CD4-positive, alpha-beta T cell (primary cell): Measurements from ENCODE around the gene INPP5A. TPM values are rescaled to one million over a fixed set of nuclear protein-coding genes. Genes with fewer than 3 reads are reported as not detected.

Experiments
- ATAC-seq: fragments of 200-7000 bp; cut with Tn5 transposase; one replicate; pipeline ENCODE4 v1.10.0; 2022; ENCODE audit warnings: mild to moderate bottlenecking; ENCODE audit not compliant: poor library complexity
- CTCF ChIA-PET: fragments of 350-600 bp; sonication (Branson Sonifier 250); formaldehyde crosslinking; loops from one replicate; lab custom pipeline; 2021; ENCODE audit warnings: antibody characterized with exemption, inconsistent platforms; lab: Charles Lee
- POLR2A ChIA-PET: fragments of 350-600 bp; sonication (Branson Sonifier 250); formaldehyde crosslinking; loops from one replicate; lab custom pipeline; 2021; ENCODE audit warnings: antibody characterized with exemption, inconsistent platforms; lab: Charles Lee
- DNase-seq, 14 experiments: peaks; one replicate each; pipeline ENCODE4 v3.0.0-alpha.2; 2013 to 2020; ENCODE audit warnings: mixed read lengths in 2 of 14
- H3K27ac ChIP-seq, 2 donors: one replicate each; pipeline versions ENCODE4 v1.5.1 to v1.7.0; 2013; ENCODE audit warnings: low read length in 2 of 2, low read depth in 1 of 2, mild to moderate bottlenecking in 1 of 2
- H3K27me3 ChIP-seq, 2 experiments: 1 replicate in 1 of 2; 2 replicates in 1 of 2; pipeline versions ENCODE4 v1.6.1 to v1.7.0; 2013; ENCODE audit warnings: low read length in 2 of 2, control low read depth in 1 of 2, mild to moderate bottlenecking in 1 of 2, moderate library complexity in 1 of 2; ENCODE audit not compliant: insufficient read depth in 2 of 2, control insufficient read depth in 1 of 2
- H3K36me3 ChIP-seq: one replicate; pipeline ENCODE4 v1.6.1; 2013; ENCODE audit warnings: low read length, control low read depth; ENCODE audit not compliant: insufficient read depth
- H3K4me1 ChIP-seq: one replicate; pipeline ENCODE4 v1.6.1; 2013; ENCODE audit warnings: low read length, control low read depth; ENCODE audit not compliant: insufficient read depth
- H3K4me3 ChIP-seq: one replicate; pipeline ENCODE4 v1.5.1; 2013; ENCODE audit warnings: mild to moderate bottlenecking, low read length, moderate library complexity
- H3K9me3 ChIP-seq, 2 experiments: 1 replicate in 1 of 2; 2 replicates in 1 of 2; pipeline versions ENCODE4 v1.6.1 to v1.7.0; 2013; ENCODE audit warnings: low read length in 2 of 2, mild to moderate bottlenecking in 2 of 2, control low read depth in 1 of 2, moderate library complexity in 1 of 2; ENCODE audit not compliant: control insufficient read depth in 1 of 2, insufficient read depth in 1 of 2
- H3K27ac Mint-ChIP-seq: one replicate; pipeline ENCODE4 v1.8.0; 2020; ENCODE audit warnings: mixed read lengths
- H3K27me3 Mint-ChIP-seq: one replicate; pipeline ENCODE4 v1.8.0; 2021; ENCODE audit warnings: mixed read lengths
- H3K36me3 Mint-ChIP-seq: one replicate; pipeline ENCODE4 v1.8.0; 2021; ENCODE audit warnings: low read depth, mixed read lengths
- H3K4me1 Mint-ChIP-seq: one replicate; pipeline ENCODE4 v1.8.0; 2021; ENCODE audit warnings: low read depth, mixed read lengths
- H3K4me3 Mint-ChIP-seq: one replicate; pipeline ENCODE4 v1.8.0; 2020; ENCODE audit warnings: mild to moderate bottlenecking, mixed read lengths
- H3K9me3 Mint-ChIP-seq: one replicate; pipeline ENCODE4 v1.8.0; 2020; ENCODE audit warnings: mixed read lengths
- intact Hi-C, 2 experiments: fragments of 100-400 bp; cut with DNase I in 1 of 2; cut with micrococcal nuclease in 1 of 2; formaldehyde crosslinking; loops; one replicate each; pipeline versions ENCODE4 v1.15.1 to v1.9.0; 2023 to 2025; cut with DNase I, micrococcal nuclease
- total RNA-seq, 174 experiments: library from RNA in 2 of 174; stranded (reverse) in 2 of 174; gene quantifications; one replicate each; pipeline ENCODE4 v1.2.3 and lab custom pipeline; 2021 to 2026
- TF ChIP-seq, protein P1 (sequence below): fragments of 200-600 bp; IDR thresholded peaks from one replicate; pipeline ENCODE4 v1.8.0; 2022; ENCODE audit warnings: antibody characterized with exemption, mild to moderate bottlenecking

Gene INPP5A
- total RNA-seq, 2 experiments from 2014 or later = 22.0 to 24.8 TPM

DNA sequence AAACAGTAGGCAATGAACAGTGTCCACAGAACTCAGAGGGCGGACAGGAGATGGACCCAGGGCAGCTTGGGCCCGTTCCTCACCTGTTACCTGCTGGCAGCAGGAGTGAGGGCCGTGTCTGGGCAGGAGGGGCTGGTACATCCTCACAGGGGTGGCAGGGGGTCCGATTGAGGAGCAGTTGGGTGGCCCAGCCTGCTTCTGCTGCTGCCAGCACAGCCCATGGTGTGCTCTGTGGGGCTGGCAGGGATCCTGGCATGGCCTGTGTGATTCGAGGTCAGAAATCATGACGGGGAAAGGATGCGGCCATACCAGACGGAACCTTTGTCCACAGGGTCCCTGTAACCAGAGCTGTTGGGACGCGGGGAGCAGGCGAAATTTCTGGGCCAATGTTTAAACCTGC, 49.6 kb downstream of the INPP5A start:
- peaks cover 8% of the 10 kb centered on the region for H3K36me3 Mint-ChIP-seq

GRCh38 chr10:132588301-132589013, 50.9 kb downstream of the INPP5A start:
- no peaks in the 10 kb centered on the region for H3K36me3 Mint-ChIP-seq
- TF ChIP-seq, protein P1, sequence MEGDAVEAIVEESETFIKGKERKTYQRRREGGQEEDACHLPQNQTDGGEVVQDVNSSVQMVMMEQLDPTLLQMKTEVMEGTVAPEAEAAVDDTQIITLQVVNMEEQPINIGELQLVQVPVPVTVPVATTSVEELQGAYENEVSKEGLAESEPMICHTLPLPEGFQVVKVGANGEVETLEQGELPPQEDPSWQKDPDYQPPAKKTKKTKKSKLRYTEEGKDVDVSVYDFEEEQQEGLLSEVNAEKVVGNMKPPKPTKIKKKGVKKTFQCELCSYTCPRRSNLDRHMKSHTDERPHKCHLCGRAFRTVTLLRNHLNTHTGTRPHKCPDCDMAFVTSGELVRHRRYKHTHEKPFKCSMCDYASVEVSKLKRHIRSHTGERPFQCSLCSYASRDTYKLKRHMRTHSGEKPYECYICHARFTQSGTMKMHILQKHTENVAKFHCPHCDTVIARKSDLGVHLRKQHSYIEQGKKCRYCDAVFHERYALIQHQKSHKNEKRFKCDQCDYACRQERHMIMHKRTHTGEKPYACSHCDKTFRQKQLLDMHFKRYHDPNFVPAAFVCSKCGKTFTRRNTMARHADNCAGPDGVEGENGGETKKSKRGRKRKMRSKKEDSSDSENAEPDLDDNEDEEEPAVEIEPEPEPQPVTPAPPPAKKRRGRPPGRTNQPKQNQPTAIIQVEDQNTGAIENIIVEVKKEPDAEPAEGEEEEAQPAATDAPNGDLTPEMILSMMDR = no peak
- DNase-seq (peak in 4 of 14 experiments; percentile 15 to 74 (median 54)), ATAC-seq (peak; percentile 41)
- peak overlapping the region; percentile 43 for H3K4me3 Mint-ChIP-seq
- Histone ChIP-seq H3K27me3 (no peaks in the 10 kb centered on the region), H3K27ac (no peak overlapping the region), H3K36me3 (no peaks in the 10 kb centered on the region), H3K4me3 (no peak overlapping the region), H3K4me1 (peaks cover 46% of the 10 kb centered on the region), H3K9me3 (peaks cover 0 to 24% of the 10 kb centered on the region in 2 experiments)
- H3K9me3 Mint-ChIP-seq = no peaks in the 10 kb centered on the region
- no peaks in the 10 kb centered on the region for H3K27me3 Mint-ChIP-seq
- ChIA-PET POLR2A (no interaction called here), CTCF (no interaction called here)
- peaks cover 66% of the 10 kb centered on the region for H3K4me1 Mint-ChIP-seq
- H3K27ac Mint-ChIP-seq = peak overlapping the region; percentile 49
- intact Hi-C loops = no loop called here

More for the DNA sequence above, 49.6 kb downstream of the INPP5A start:
- peaks cover 65% of the 10 kb centered on the region for H3K4me1 Mint-ChIP-seq
- peak overlapping the region in 1 of 2 donors; percentile 1 for H3K27ac ChIP-seq
- no peaks in the 10 kb centered on the region for H3K27me3 Mint-ChIP-seq
- no peak for DNase-seq
- H3K9me3 Mint-ChIP-seq = no peaks in the 10 kb centered on the region
- POLR2A ChIA-PET = no interaction called here
- no peaks in the 10 kb centered on the region for H3K27me3 ChIP-seq
- no peak overlapping the region for H3K4me3 ChIP-seq
- ATAC-seq = no peak
- intact Hi-C loops = no loop called here
- peaks cover 37% of the 10 kb centered on the region for H3K4me1 ChIP-seq
- H3K27ac Mint-ChIP-seq = no peak overlapping the region
- CTCF ChIA-PET = no interaction called here
- peaks cover 0 to 14% of the 10 kb centered on the region in 2 experiments for H3K9me3 ChIP-seq
- no peaks in the 10 kb centered on the region for H3K36me3 ChIP-seq
- TF ChIP-seq, protein P1 = no peak
- peak overlapping the region; percentile 73 for H3K4me3 Mint-ChIP-seq

DNA sequence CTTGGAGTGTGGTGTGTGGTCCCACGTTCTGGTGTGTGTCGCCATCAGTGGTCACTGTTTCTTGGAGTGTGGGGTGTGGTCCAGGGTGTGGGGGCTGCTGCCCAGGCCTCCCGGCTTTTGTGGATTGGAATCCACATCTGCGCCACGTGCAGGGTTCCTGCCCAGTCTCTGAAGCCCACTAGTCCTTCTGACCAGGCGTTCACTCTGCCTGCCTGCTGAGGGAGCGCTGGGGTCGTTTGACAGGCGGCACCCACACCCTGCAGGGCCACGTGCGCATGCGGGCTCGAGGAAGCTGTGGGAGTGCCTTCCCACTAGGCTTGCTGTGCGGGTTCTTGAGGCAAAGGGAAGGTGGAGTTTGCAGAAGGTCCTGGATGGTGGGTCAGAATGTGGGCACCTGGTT, 51.4 kb downstream of the INPP5A start:
- ChIA-PET CTCF (no interaction called here), POLR2A (no interaction called here)
- no peak for ATAC-seq
- H3K36me3 Mint-ChIP-seq = no peaks in the 10 kb centered on the region
- H3K4me3 Mint-ChIP-seq = no peak overlapping the region
- no peak for DNase-seq
- no peaks in the 10 kb centered on the region for H3K27me3 Mint-ChIP-seq
- Histone ChIP-seq H3K4me1 (peaks cover 49% of the 10 kb centered on the region), H3K27ac (no peak overlapping the region), H3K9me3 (peaks cover 0 to 24% of the 10 kb centered on the region in 2 experiments), H3K36me3 (no peaks in the 10 kb centered on the region), H3K27me3 (no peaks in the 10 kb centered on the region), H3K4me3 (no peak overlapping the region)
- TF ChIP-seq, protein P1 = no peak
- peak overlapping the region; percentile 49 for H3K27ac Mint-ChIP-seq
- H3K9me3 Mint-ChIP-seq = no peaks in the 10 kb centered on the region
- intact Hi-C loops = no loop called here
- H3K4me1 Mint-ChIP-seq = peaks cover 71% of the 10 kb centered on the region
